ENCODE results near the gene AACS.
A peak's percentile ranks its signal among the peaks of the same experiment; 100 is the strongest.

Gene AACS

DNA sequence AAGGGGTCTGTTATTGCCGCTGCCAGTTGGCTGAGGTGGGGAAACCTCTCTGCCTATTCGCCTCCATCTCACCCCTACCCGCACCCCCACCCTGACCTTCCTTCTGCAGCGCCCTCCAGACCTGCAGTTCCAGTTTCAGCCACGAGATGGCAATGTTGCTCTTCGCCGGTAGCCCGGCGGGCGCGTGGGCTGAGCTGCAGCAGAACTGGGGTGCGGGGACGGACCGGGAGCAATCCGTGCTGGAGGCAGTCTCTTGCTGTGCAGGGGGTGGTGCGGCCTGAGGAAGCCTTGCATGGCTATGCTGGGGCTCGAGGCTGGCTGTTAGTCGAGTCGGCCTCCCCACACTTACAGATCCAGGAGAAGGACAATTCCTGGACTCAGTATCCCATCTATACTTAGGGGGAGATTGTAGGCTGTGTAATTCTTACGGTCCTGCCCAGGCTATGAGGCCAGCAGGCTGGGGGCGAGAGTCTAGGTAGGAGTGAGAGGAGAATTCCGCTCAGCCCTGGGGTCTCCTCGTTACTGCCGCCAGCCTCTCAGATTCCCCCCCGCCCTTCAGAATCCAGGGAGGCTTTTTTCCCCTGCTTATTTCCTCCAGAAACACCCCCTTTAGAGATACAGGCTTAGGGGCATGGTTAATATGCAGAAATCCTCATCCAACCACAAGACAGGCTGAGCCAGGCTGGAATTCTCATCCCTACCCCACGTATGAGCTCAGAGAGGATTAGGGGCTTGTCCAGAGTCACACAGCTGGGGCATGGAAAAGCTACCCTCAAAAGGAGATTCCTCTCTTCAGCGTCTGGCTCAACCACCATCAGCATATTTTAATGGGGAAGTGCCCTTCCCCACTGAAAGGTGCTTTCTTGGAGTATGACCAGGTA is 118.2 kb downstream of the AACS start:
- peak; percentile 29 for DNase-seq (ENCODE audit: low spot score)
- FAIRE-seq = no peak

DNA sequence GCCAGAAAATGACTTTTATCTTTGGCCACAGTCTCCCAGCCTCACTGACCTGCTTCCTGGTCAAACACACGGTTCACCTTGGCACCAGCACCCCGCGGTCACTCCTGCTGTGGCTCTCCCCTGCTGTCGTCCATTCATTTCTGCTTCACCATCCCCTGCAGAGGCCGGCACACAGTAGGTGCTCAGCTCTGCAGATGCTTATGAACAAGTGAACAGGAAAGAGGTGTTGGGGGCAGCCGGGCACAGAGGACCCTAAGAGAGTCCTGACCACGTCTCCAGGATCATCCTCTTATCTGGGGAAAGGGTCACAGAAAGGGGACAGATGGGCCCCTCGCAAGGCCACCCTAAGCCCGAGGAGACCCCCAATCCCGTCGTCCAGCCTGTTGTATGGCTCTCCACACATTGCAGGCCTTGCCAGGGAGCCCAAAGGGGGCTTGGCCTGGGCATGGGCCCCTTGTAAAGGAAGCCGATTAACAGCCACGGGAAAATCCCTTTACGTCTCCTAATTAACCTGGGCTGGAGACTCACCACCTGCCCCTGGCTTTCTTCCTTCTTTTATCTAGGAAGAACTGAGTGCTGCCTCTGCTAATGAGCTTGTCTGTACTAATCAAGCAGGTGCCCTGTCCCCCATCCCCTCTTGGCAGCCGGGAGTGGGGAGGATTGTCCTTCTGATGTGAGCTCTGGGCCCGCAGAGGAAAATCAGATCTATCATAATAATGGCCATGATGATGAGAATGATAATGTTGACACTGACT is 119.2 kb downstream of the AACS start:
- DNase-seq (ENCODE audit: low spot score) (no peak), FAIRE-seq (no peak)

DNA sequence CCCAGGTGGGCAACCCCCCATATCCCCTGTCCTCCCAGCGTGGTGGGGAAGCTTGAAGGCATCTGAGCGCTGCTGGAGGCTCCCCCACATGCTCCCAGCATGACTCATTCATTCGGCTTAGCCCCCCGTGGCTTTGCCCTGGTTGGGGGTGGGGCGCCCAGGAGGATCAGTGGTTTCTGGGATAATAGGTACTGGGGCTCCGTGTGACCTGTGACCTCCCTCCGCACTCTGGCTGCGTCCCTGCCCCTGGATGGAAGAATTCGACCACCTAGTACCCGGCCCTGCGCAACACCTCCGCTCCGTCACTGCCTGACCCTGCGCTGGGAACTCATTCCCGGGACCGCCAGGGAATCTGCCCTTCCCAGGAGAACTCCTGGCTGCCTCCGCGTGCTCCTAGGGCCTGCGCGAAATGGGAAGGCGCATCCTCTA is 120.1 kb downstream of the AACS start:
- no peak for DNase-seq (ENCODE audit: low spot score)
- FAIRE-seq = no peak

DNA sequence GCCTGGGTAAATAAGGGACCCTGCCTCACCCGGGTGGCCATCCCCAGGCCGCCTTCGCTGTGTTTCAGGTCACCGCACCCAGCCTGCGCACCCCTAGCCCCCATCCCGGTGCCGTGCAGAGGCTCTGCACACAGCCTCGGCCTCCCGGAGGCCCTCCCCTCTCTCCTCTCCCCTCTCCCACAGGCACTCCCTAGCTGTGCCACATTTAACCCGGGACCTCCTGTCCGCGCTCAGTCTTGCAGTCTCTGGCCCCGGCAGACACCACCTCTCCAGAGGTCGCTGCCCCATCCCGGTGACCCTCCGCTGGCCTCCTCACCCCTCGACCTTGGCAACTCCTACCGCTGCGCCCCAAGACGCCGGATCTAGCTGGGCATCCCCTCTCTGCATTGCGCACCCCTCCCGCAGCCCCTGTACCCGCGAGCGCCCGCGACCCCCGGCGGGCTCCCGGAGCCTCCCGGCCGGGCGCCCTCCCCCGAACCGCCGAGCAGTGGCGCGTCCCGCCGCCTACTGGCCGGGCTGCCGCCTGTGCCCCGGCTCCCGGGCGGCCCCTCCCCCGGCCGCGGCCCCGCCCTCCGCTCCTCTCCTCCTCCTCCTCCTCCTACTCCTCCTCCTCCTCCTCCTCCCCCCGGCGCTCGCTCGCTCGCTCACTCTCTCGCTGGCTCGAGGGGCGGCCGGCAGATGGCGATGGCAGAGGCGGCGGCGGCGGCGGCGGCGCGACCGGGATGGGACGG is 120.7 kb downstream of the AACS start, which contains the start of gene TMEM132B:
Gene TMEM132B, plus strand, starts transcription at position 647 of the 731 bp plus-strand sequence.
- FAIRE-seq = no peak
- DNase-seq (ENCODE audit: low spot score) = peak; percentile 40

DNA sequence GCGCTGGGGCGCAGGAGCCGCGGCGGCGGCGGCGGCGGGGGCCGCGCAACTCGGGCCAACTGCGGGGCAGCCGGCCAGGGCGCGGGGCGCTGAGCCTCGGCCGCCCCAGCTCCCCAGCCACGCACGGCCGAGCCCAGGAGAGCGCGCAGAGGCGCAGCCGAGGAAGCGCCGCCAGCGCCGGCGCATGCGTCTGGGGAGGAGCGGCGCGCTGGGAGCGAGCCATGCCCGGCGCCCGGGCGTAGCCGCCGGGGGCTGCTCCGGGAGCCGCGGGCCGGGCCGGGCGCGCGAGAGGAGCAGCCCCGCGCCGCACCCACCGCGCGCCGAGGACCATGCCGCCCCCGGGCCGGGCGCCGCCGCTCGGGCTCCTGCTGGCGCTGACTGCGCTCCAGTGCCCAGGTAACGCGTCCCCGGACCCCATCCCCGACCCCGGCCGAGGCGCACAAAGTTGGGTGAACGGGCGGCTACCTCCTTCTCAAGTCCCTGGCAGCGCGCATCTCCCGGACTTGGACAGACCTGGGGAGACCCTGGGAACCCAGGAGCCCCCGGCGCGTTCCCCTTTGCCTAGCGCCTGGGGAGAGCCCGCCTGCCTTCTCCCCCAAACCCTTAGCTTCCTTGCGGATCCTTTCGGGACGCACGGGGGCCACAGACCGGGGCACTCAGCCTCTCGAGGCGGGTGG is 121.4 kb downstream of the AACS start:
- FAIRE-seq (no peak), DNase-seq (ENCODE audit: low spot score) (no peak)

DNA sequence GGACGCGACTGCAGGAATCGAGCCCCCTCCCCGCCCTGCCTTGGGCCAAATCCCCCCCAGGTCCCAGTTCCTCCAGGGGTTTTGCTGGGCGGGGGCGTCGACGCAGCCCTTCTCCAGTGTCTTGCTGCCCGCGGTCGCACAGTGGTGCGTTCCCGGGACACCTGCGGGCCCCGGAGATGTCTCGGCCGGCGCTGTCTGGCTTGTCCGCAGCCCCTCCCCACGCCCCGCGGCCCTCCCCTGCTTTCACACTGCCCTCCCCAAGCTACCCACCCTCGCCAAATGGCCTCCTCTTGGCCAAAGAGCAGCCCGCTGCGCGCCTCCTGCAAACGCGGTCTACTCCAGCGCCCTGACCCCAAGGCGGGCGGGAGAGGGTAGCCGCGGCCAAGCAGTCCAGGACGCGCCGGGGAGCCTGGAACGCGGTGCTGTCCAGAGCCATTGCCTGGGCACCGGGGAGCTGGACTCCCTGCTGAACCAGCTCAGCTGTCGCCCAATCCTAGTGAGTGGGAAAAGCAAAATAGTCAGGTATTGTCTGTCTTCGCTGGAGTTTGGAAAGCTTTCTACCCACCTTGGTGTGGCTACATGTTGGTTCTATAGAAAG is 122.0 kb downstream of the AACS start:
- DNase-seq (ENCODE audit: low spot score) (no peak), FAIRE-seq (no peak)

DNA sequence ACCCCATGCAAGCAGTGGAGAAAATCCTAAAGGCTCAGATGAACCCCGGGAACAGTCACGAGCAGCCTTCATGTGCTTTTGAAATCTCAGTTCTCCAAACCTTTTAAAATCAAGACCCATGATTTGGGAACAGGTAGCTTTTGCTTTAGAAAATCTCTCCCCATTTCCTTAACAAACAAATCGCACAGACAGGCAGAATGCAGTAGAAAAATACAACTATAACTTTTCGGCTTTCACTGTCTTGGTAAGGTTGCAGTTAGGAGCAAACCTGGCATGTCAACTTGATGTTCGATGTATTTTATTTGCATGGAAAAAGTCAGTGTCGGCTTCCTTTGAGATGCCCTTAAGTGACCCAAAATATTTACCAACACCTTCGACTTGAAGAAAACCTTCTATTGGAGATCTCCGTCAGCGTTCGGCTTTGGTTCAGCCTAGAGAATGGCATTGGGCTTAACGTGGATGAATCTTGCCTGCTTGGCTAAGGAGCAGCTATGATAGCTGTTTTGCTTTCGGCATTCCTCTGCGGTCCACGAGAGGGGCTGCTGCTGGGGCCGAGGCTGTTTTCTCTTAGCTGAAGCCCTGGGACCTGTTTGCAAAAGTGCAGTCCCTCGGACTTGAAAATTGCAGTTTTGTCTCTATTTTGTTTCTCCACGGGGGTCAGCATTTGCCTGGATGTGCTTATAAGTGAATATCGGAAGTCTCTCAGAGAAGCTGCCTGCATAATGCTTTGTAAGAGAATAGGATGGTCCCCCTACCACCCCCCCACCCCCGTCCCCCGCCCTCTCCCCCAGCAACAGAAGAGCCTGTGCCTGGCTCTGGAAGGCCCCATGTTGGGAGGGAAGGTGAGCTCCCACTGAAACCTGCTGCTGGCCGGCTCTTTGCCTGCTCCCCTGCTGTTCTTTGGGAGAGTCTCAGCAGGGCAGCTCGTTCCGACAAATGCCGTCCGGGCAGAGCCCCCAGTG is 122.8 kb downstream of the AACS start:
- DNase-seq (ENCODE audit: low spot score) (no peak), FAIRE-seq (no peak)

DNA sequence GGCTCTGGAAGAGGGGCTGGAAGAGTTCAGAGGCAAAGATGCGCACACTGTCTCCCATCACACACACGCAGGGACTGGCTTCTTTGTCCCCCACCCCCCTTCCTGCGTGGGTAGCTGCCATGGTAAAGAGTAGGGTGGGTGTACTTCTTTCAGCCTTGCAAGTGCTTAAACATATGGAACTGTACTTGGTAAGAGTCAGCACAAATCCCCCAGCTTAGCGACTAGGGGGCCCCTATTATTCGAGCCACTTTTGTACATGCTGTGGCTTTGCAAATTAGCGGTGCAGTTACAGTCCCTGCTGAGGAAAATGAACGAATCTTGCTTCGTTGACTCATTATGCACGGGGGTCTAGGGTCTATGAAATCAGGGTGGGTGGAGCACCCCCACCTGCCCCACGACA is 123.8 kb downstream of the AACS start:
- no peak for FAIRE-seq
- no peak for DNase-seq (ENCODE audit: low spot score)

DNA sequence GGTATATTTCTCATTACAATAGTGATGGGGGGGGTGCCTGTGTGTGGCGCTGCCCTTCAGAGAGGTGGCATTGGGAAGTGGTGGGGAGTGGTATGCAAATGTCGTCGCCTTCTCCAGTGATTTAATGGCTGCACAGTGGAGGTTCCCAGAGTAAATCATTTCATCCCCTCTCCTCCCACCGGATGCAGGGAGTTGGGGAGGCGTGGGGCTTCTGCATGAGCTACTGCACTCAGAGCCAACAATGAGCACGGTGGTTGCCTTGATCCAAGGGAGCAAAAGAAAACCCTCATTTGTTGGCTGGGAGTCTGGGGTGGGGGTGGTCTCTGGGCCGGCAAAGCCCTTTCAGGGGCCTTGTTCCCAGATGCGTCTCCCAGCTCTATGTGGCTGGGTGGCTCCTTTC is 124.3 kb downstream of the AACS start:
- DNase-seq (ENCODE audit: low spot score) (no peak), FAIRE-seq (no peak)

DNA sequence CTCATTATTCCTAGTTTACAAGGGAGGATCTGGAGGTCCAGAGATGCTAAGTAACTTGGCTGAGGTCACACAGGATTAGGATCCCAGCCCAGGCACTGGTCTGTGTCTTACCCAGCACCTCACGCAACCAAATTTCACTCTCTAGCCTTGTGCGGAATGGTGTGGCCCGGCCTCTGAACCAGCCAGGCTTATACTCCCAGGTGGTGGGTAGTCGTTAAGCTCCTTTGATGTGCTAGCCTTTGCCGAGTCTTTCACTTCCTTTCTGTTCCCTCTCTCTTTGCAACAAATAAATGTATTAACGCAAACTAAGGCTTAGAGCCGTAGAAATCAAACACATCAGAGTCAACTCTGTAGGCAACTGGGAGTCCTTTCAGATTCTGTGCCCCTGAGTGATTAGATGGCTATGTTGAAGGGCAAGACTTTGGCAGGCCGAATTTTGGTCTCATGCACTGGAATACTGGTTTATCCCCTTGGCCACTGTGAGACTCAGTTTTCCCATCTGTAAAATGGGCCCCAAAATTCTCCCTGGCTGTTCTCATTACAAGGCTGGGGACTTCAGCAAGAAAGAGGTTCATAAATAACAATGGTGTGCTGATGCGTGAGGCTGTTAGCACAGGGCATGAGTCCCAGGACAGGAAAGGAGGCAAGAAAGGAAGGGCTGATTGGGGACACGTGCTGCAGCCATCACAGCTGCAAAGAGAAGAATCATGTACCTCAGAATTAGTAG is 126.3 kb downstream of the AACS start:
- no peak for FAIRE-seq
- DNase-seq (ENCODE audit: low spot score) = no peak

DNA sequence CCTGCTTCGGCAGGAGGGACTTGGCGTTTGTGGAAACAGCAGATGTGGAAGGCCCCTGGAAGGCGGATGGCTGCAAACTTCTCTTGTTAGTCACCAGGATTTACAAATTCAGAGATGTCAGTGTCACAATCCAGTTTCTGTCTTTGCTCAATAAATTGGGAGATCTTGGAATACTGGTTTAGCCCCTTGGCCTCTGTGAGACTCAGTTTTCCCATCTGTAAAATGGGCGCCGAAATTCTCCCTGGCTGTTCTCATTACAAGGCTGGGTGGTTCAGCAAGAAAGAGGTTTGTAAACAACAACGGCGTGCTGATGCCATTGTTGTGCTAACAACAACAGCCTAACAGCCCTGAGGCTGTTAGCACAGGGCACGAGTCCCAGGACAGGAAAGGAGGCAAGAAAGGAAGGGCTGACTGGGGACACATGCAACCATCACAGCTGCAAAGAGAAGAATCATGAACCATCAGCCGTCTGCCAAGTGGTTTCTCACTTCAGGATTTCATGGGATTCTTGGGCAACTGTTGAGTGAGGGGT is 127.5 kb downstream of the AACS start:
- no peak for FAIRE-seq

More for the DNA sequence above, 127.5 kb downstream of the AACS start:
- DNase-seq (ENCODE audit: low spot score) = no peak

Data from RCC 7860 (cell line).